Right atrium auricular region (tissue), 2 donors: ENCODE results near the gene ISOC2. TPM values are rescaled to one million over a fixed set of nuclear protein-coding genes. Genes with fewer than 3 reads are reported as not detected.

Experiments
- DNase-seq: peaks from one replicate; pipeline ENCODE4 v3.0.0-alpha.2; 2019; ENCODE audit warnings: low spot score
- H3K27ac ChIP-seq, 2 donors: fragments of 200-600 bp; sonication (generic); 1 replicate in 1 of 2; 2 replicates in 1 of 2; pipeline ENCODE4 v1.5.1; 2016 to 2019
- H3K27me3 ChIP-seq, 2 donors: fragments of 200-600 bp; sonication (generic); one replicate each; pipeline versions ENCODE4 v1.5.1 to v1.6.0; 2017 to 2019
- H3K36me3 ChIP-seq: fragments of 200-600 bp; sonication (generic); one replicate; pipeline ENCODE4 v1.5.1; 2016
- H3K4me1 ChIP-seq, 2 donors: fragments of 200-600 bp; sonication (generic); one replicate each; pipeline versions ENCODE4 v1.5.1 to v1.6.0; 2017 to 2019
- H3K4me3 ChIP-seq, 2 donors: fragments of 200-600 bp; sonication (generic); 1 replicate in 1 of 2; 2 replicates in 1 of 2; pipeline ENCODE4 v1.5.1; 2017 to 2019; ENCODE audit warnings: mild to moderate bottlenecking in 1 of 2, moderate library complexity in 1 of 2
- H3K9me3 ChIP-seq, 2 donors: fragments of 200-600 bp; sonication (generic); one replicate each; pipeline ENCODE4 v1.5.1; 2019
- CTCF ChIP-seq, 2 donors: fragments of 200-600 bp; sonication (generic); IDR thresholded peaks; one replicate each; pipeline ENCODE4 v1.5.1; 2019; ENCODE audit warnings: antibody characterized with exemption in 2 of 2
- total RNA-seq, 2 donors: library from RNA; depleted of rRNA; stranded (reverse); fragments of >200 nt; gene quantifications; one replicate each; pipeline ENCODE4 v1.1.0, GENCODE V29; 2016

The ISOC2 gene
- total RNA-seq, 2 donors from 2014 or later, result 87.0 to 92.2 TPM

- TF ChIP-seq CTCF (IDR thresholded peaks at IDR 0.05), result no peak
Measured at GRCh38 chr19:55476100-55476775, 14.8 kb upstream of the ISOC2 start, which contains the start of gene ZNF628. Gene ZNF628 (plus strand): TSS chr19:55476617. CDS start chr19:55479911, 3,294 bp downstream.

GRCh38 chr19:55474269-55475265 lies 13.1 kb upstream of the ISOC2 start:
- H3K4me3 ChIP-seq, result no peak overlapping the region
- no peaks in the 10 kb centered on the region for H3K27me3 ChIP-seq
- no peaks in the 10 kb centered on the region for H3K36me3 ChIP-seq
- H3K27ac ChIP-seq, result no peak overlapping the region
- TF ChIP-seq CTCF (IDR thresholded peaks at IDR 0.05), result no peak
- peaks cover 0 to 31% of the 10 kb centered on the region in 2 donors for H3K4me1 ChIP-seq
- H3K9me3 ChIP-seq, result no peaks in the 10 kb centered on the region
- DNase-seq, result no peak

More at GRCh38 chr19:55476100-55476775, 14.8 kb upstream of the ISOC2 start, which contains the start of gene ZNF628:
- no peaks in the 10 kb centered on the region for H3K27me3 ChIP-seq
- H3K27ac ChIP-seq, result peak within 1 kb of the TSS; percentile 98
- no peaks in the 10 kb centered on the region for H3K36me3 ChIP-seq
- H3K4me3 ChIP-seq, result peak within 1 kb of the TSS; percentile 66 to 76
- H3K4me1 ChIP-seq, result peaks cover 0 to 31% of the 10 kb centered on the region in 2 donors
- no peaks in the 10 kb centered on the region for H3K9me3 ChIP-seq
- DNase-seq, result peak; percentile 99

- H3K27me3 ChIP-seq, result no peaks in the 10 kb centered on the region
- no peak overlapping the region for H3K4me3 ChIP-seq
- no peak overlapping the region for H3K27ac ChIP-seq
- TF ChIP-seq CTCF (IDR thresholded peaks at IDR 0.05), result no peak
- peaks cover 0 to 19% of the 10 kb centered on the region in 2 donors for H3K4me1 ChIP-seq
- no peaks in the 10 kb centered on the region for H3K36me3 ChIP-seq
- H3K9me3 ChIP-seq, result no peaks in the 10 kb centered on the region
- DNase-seq, result no peak
Measured at GRCh38 chr19:55473225-55474012, 12.0 kb upstream of the ISOC2 start.

GRCh38 chr19:55472463-55472862 lies 11.0 kb upstream of the ISOC2 start:
- Histone ChIP-seq H3K36me3 (no peaks in the 10 kb centered on the region), H3K9me3 (no peaks in the 10 kb centered on the region), H3K4me1 (peaks cover 0 to 17% of the 10 kb centered on the region in 2 donors), H3K4me3 (no peak overlapping the region), H3K27ac (no peak overlapping the region), H3K27me3 (no peaks in the 10 kb centered on the region)
- no peak for DNase-seq
- no peak for TF ChIP-seq CTCF (IDR thresholded peaks at IDR 0.05)

GRCh38 chr19:55471266-55471665 lies 9.8 kb upstream of the ISOC2 start:
- no peak for DNase-seq
- TF ChIP-seq CTCF (IDR thresholded peaks at IDR 0.05), result no peak
- no peak overlapping the region for H3K27ac ChIP-seq

More at GRCh38 chr19:55471266-55471665, 9.8 kb upstream of the ISOC2 start:
- no peak overlapping the region for H3K4me3 ChIP-seq
- no peaks in the 10 kb centered on the region for H3K9me3 ChIP-seq
- H3K36me3 ChIP-seq, result no peaks in the 10 kb centered on the region
- peaks cover 0 to 15% of the 10 kb centered on the region in 2 donors for H3K4me1 ChIP-seq
- no peaks in the 10 kb centered on the region for H3K27me3 ChIP-seq
